ENCODE data around the gene SEMA5A. TPM values are rescaled to one million over a fixed set of nuclear protein-coding genes. Genes with fewer than 3 reads are reported as not detected.

The SEMA5A gene
- polyA plus RNA-seq, 1 donor from 2014 or later = 3.2 TPM

DNA sequence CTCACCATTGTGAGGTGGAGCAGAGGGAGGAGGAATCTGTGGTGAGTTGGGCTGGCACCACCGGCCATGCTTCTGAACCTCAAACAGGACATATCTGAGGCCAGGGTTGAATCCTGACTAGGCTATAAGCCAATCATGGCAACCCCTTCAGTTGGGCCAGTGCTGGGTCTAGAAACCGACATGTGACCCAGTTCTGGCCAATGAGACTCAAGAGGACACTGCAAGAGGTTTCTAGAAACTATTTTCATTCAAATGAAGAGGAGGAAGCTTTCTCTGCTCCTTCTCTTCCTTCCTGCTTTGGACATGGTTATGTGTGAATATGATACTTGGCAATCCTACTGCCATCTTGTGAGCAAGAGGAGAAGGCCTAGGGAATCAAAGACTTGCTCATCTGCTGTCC, 417.7 kb downstream of the SEMA5A start:
- Histone ChIP-seq H2AFZ (ENCODE audit: low read depth, low read length) (no peak overlapping the region), H3K4me2 (ENCODE audit: low read length) (no peak overlapping the region), H3F3A (ENCODE audit: insufficient read depth, low read length, poor library complexity, severe bottlenecking) (no peaks in the 10 kb centered on the region), H3K27ac (ENCODE audit: low read length) (no peak overlapping the region), H3K9me3 (ENCODE audit: low read length) (no peaks in the 10 kb centered on the region), H3K79me2 (replicated peaks; ENCODE audit: insufficient read depth, low read length) (no peaks in the 10 kb centered on the region), H3K4me3 (ENCODE audit: low read length) (no peak overlapping the region), H3K36me3 (ENCODE audit: insufficient read depth, low read length) (no peaks in the 10 kb centered on the region), H3K9ac (ENCODE audit: low read length) (no peak overlapping the region), H3K9me2 (ENCODE audit: insufficient read depth, low read length) (no peaks in the 10 kb centered on the region), H4K20me1 (ENCODE audit: insufficient read depth) (no peaks in the 10 kb centered on the region), H3K27me3 (ENCODE audit: insufficient read depth, low read depth, low read length) (no peaks in the 10 kb centered on the region)
- TF ChIP-seq SMC3 (conservative IDR thresholded peaks at IDR 0.05; ENCODE audit: poor library complexity) = no peak
- no peak for TF ChIP-seq RAD21 (conservative IDR thresholded peaks at IDR 0.05)
- TF ChIP-seq EP300 (conservative IDR thresholded peaks at IDR 0.05; ENCODE audit: poor library complexity, severe bottlenecking) = no peak
- TF ChIP-seq POLR2AphosphoS5 (IDR thresholded peaks at IDR 0.05) = no peak
- TF ChIP-seq, protein P1, sequence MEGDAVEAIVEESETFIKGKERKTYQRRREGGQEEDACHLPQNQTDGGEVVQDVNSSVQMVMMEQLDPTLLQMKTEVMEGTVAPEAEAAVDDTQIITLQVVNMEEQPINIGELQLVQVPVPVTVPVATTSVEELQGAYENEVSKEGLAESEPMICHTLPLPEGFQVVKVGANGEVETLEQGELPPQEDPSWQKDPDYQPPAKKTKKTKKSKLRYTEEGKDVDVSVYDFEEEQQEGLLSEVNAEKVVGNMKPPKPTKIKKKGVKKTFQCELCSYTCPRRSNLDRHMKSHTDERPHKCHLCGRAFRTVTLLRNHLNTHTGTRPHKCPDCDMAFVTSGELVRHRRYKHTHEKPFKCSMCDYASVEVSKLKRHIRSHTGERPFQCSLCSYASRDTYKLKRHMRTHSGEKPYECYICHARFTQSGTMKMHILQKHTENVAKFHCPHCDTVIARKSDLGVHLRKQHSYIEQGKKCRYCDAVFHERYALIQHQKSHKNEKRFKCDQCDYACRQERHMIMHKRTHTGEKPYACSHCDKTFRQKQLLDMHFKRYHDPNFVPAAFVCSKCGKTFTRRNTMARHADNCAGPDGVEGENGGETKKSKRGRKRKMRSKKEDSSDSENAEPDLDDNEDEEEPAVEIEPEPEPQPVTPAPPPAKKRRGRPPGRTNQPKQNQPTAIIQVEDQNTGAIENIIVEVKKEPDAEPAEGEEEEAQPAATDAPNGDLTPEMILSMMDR (IDR thresholded peaks at IDR 0.05; ENCODE audit: poor library complexity, severe bottlenecking) = no peak
- no peak for TF ChIP-seq MXI1 (conservative IDR thresholded peaks at IDR 0.05; ENCODE audit: poor library complexity, severe bottlenecking)
- TF ChIP-seq, protein P2, sequence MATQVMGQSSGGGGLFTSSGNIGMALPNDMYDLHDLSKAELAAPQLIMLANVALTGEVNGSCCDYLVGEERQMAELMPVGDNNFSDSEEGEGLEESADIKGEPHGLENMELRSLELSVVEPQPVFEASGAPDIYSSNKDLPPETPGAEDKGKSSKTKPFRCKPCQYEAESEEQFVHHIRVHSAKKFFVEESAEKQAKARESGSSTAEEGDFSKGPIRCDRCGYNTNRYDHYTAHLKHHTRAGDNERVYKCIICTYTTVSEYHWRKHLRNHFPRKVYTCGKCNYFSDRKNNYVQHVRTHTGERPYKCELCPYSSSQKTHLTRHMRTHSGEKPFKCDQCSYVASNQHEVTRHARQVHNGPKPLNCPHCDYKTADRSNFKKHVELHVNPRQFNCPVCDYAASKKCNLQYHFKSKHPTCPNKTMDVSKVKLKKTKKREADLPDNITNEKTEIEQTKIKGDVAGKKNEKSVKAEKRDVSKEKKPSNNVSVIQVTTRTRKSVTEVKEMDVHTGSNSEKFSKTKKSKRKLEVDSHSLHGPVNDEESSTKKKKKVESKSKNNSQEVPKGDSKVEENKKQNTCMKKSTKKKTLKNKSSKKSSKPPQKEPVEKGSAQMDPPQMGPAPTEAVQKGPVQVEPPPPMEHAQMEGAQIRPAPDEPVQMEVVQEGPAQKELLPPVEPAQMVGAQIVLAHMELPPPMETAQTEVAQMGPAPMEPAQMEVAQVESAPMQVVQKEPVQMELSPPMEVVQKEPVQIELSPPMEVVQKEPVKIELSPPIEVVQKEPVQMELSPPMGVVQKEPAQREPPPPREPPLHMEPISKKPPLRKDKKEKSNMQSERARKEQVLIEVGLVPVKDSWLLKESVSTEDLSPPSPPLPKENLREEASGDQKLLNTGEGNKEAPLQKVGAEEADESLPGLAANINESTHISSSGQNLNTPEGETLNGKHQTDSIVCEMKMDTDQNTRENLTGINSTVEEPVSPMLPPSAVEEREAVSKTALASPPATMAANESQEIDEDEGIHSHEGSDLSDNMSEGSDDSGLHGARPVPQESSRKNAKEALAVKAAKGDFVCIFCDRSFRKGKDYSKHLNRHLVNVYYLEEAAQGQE (IDR thresholded peaks at IDR 0.05; ENCODE audit: borderline replicate concordance) = no peak
- no peak for TF ChIP-seq EZH2 (IDR thresholded peaks at IDR 0.05; ENCODE audit: borderline replicate concordance, insufficient read depth, low read length, poor library complexity, severe bottlenecking)
- no peak for TF ChIP-seq TAF1 (IDR thresholded peaks at IDR 0.05; ENCODE audit: low read depth)

DNA sequence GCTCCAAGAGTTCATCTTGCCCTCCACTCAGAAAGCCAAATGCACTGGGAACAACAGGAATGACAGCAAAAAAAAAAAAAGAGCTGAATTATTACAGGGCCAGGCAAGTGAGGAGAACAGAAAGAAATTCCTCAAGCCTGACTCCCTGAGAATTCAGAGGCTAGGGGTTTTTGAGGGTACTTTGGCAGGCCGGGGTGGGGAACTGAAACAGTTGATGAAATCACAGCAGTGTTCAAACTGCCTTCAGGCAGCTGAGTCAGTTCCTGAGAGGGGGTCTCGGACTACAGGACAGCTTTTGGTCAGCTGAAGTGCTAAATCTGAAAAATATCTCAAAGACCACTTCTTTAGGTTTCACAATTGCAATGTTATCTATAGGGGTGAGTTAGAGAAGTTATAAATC, 419.4 kb downstream of the SEMA5A start:
- Histone ChIP-seq H3K4me2 (ENCODE audit: low read length) (no peak overlapping the region), H3F3A (ENCODE audit: insufficient read depth, low read length, poor library complexity, severe bottlenecking) (no peaks in the 10 kb centered on the region), H3K27me3 (ENCODE audit: insufficient read depth, low read depth, low read length) (no peaks in the 10 kb centered on the region), H3K9me2 (ENCODE audit: insufficient read depth, low read length) (no peaks in the 10 kb centered on the region), H3K27ac (ENCODE audit: low read length) (no peak overlapping the region), H3K9me3 (ENCODE audit: low read length) (no peaks in the 10 kb centered on the region), H4K20me1 (ENCODE audit: insufficient read depth) (no peaks in the 10 kb centered on the region), H3K9ac (ENCODE audit: low read length) (no peak overlapping the region), H3K79me2 (replicated peaks; ENCODE audit: insufficient read depth, low read length) (no peaks in the 10 kb centered on the region), H3K4me3 (ENCODE audit: low read length) (no peak overlapping the region), H2AFZ (ENCODE audit: low read depth, low read length) (no peak overlapping the region), H3K36me3 (ENCODE audit: insufficient read depth, low read length) (no peaks in the 10 kb centered on the region)
- no peak for TF ChIP-seq POLR2AphosphoS5 (IDR thresholded peaks at IDR 0.05)
- no peak for TF ChIP-seq SMC3 (conservative IDR thresholded peaks at IDR 0.05; ENCODE audit: poor library complexity)
- TF ChIP-seq MXI1 (conservative IDR thresholded peaks at IDR 0.05; ENCODE audit: poor library complexity, severe bottlenecking) = no peak
- TF ChIP-seq RAD21 (conservative IDR thresholded peaks at IDR 0.05) = no peak
- TF ChIP-seq, protein P2 (IDR thresholded peaks at IDR 0.05; ENCODE audit: borderline replicate concordance) = no peak
- TF ChIP-seq TAF1 (IDR thresholded peaks at IDR 0.05; ENCODE audit: low read depth) = no peak
- TF ChIP-seq EZH2 (IDR thresholded peaks at IDR 0.05; ENCODE audit: borderline replicate concordance, insufficient read depth, low read length, poor library complexity, severe bottlenecking) = no peak
- no peak for TF ChIP-seq EP300 (conservative IDR thresholded peaks at IDR 0.05; ENCODE audit: poor library complexity, severe bottlenecking)
- TF ChIP-seq, protein P1 (IDR thresholded peaks at IDR 0.05; ENCODE audit: poor library complexity, severe bottlenecking) = no peak
